Calu3 (cell line): ENCODE data around the gene TMA16. TPM values are rescaled to one million over a fixed set of nuclear protein-coding genes. Genes with fewer than 3 reads are reported as not detected.

Experiments
- BruUV-seq: library from RNA; stranded (reverse); fragments of 400-500 nt; replicated peaks from 2 replicates; lab custom pipeline; 2021; lab: Mats Ljungman, UMichigan
- CTCF ChIA-PET: fragments of 300-600 bp; sonication (Branson Sonifier 250); formaldehyde crosslinking; loops from one replicate; lab custom pipeline; 2022; ENCODE audit warnings: antibody characterized with exemption; lab: Charles Lee
- DNase-seq: peaks from one replicate; pipeline ENCODE4 v3.0.0; 2022
- H3K27ac Mint-ChIP-seq: one replicate; pipeline ENCODE4 v1.8.0; 2022; ENCODE audit warnings: mixed read lengths; ENCODE audit not compliant: unreplicated experiment
- H3K27me3 Mint-ChIP-seq: one replicate; pipeline ENCODE4 v1.8.0; 2022; ENCODE audit warnings: mixed read lengths; ENCODE audit not compliant: unreplicated experiment
- H3K36me3 Mint-ChIP-seq: one replicate; pipeline ENCODE4 v1.8.0; 2022; ENCODE audit warnings: mild to moderate bottlenecking, moderate library complexity, mixed read lengths; ENCODE audit not compliant: insufficient read depth, unreplicated experiment
- H3K4me1 Mint-ChIP-seq: one replicate; pipeline ENCODE4 v1.8.0; 2022; ENCODE audit warnings: mild to moderate bottlenecking, low read depth, mixed read lengths; ENCODE audit not compliant: unreplicated experiment
- H3K4me3 Mint-ChIP-seq: one replicate; pipeline ENCODE4 v1.8.0; 2022; ENCODE audit warnings: mild to moderate bottlenecking, low read depth, moderate library complexity, mixed read lengths; ENCODE audit not compliant: unreplicated experiment
- H3K9me3 Mint-ChIP-seq: one replicate; pipeline ENCODE4 v1.8.0; 2022; ENCODE audit warnings: low read depth, mixed read lengths; ENCODE audit not compliant: unreplicated experiment
- CTCF ChIP-seq: fragments of 200-600 bp; IDR thresholded peaks from one replicate; pipeline ENCODE4 v1.8.0; 2022; ENCODE audit warnings: antibody characterized with exemption; ENCODE audit not compliant: unreplicated experiment
- intact Hi-C: fragments of 100-400 bp; cut with micrococcal nuclease; formaldehyde crosslinking; loops from one replicate; pipeline ENCODE4 v1.10.0; 2022; ENCODE audit not compliant: unreplicated experiment
- total RNA-seq: library from RNA; stranded (reverse); gene quantifications from 2 replicates; pipeline ENCODE4 v1.2.3, GENCODE V29; 2022

TMA16 gene
- total RNA-seq, 1 experiment from 2014 or later = 44.1 TPM

GRCh38 chr4:163558539-163559044, 64.1 kb downstream of the TMA16 start:
- Mint-ChIP-seq H3K4me3 (no peak overlapping the region), H3K36me3 (no peaks in the 10 kb centered on the region), H3K4me1 (no peaks in the 10 kb centered on the region), H3K9me3 (no peaks in the 10 kb centered on the region), H3K27ac (no peak overlapping the region), H3K27me3 (no peaks in the 10 kb centered on the region)
- CTCF ChIA-PET = no interaction called here
- intact Hi-C loops = loop anchor here (5.0 kb wide), 2 partner anchors 1174 to 1189 kb away; no protein-coding TSS in a partner anchor
- TF ChIP-seq CTCF = no peak
- BruUV-seq = no TSS peak
- DNase-seq = no peak

- Mint-ChIP-seq H3K27me3 (no peaks in the 10 kb centered on the region), H3K4me3 (no peak overlapping the region), H3K4me1 (no peaks in the 10 kb centered on the region), H3K27ac (no peak overlapping the region), H3K9me3 (no peaks in the 10 kb centered on the region), H3K36me3 (no peaks in the 10 kb centered on the region)
- DNase-seq = no peak
- intact Hi-C loops = no loop called here
- no peak for TF ChIP-seq CTCF
- CTCF ChIA-PET = no interaction called here
- BruUV-seq = no TSS peak
Measured at GRCh38 chr4:163562496-163562895, 68.0 kb downstream of the TMA16 start.

- DNase-seq = no peak
- CTCF ChIA-PET = no interaction called here
- TF ChIP-seq CTCF = no peak
- Mint-ChIP-seq H3K4me3 (no peak overlapping the region), H3K27me3 (no peaks in the 10 kb centered on the region), H3K4me1 (no peaks in the 10 kb centered on the region), H3K27ac (no peak overlapping the region), H3K36me3 (no peaks in the 10 kb centered on the region), H3K9me3 (no peaks in the 10 kb centered on the region)
- BruUV-seq = no TSS peak
- intact Hi-C loops = no loop called here
Measured at GRCh38 chr4:163563592-163563991, 69.1 kb downstream of the TMA16 start.

- Mint-ChIP-seq H3K27me3 (no peaks in the 10 kb centered on the region), H3K4me3 (no peak overlapping the region), H3K36me3 (no peaks in the 10 kb centered on the region), H3K9me3 (no peaks in the 10 kb centered on the region), H3K27ac (no peak overlapping the region), H3K4me1 (no peaks in the 10 kb centered on the region)
- intact Hi-C loops = no loop called here
- no TSS peak for BruUV-seq
- CTCF ChIA-PET = no interaction called here
- DNase-seq = no peak
- no peak for TF ChIP-seq CTCF
Measured at GRCh38 chr4:163564221-163564720, 69.8 kb downstream of the TMA16 start.
